HG02840 (cell line): ENCODE measurements around the gene SARNP.
"Not testable (repeated sequence)": the region's sequence is repeated elsewhere in the genome, so short reads cannot be mapped to it uniquely, and the experiment has no call there.

Experiments
- ATAC-seq: cut with Tn5 transposase; IDR thresholded peaks from one replicate; pipeline ENCODE4 v1.9.1; 2021; ENCODE audit warnings: mild to moderate bottlenecking, moderate library complexity, moderate number of reproducible peaks; ENCODE audit not compliant: unreplicated experiment, low FRiP score

Gene SARNP

GRCh38 chr12:55809274-55809673, 8.2 kb downstream of the SARNP start:
- ATAC-seq: no peak

DNA sequence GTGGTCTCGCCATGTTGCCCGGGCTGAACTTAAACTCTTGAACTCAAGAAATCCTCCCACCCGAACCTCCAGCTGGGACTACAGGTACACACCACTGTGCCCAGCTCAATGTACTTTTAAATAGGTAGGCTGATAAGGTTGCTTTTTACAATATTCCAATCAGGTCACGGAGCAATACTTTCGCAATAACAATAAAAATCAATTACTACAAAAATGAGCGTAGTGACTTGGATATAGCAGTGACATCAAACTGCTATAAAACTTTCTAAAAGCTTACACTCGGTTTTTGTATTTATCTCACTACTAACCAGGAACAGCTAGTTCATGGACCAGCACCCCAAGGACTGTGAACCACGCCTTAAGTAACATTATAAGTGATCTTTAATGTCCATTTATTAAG, 10.5 kb downstream of the SARNP start:
- ATAC-seq: no peak

- no peak for ATAC-seq
Observed at GRCh38 chr12:55797550-55797949, 20.0 kb downstream of the SARNP start.

GRCh38 chr12:55797068-55797467, 20.5 kb downstream of the SARNP start:
- no peak for ATAC-seq

DNA sequence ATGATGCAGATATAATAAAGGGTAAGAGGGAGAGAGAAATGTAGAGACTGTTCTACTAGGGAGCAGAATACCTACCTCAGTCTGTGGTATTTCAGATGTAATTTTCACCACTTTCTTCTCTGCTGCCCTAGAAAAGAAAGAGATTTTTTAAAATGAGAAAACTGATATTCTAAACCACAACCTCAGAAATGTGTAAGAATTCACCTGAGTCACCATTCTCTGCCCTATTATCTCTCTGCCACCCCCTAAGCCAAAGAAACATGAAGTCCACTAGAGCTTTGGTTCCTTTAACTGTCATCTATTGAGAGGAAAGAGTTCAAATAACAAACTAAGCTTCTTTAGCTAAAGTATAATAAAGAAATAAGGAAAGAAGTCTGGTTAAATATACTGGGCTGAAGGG, 21.6 kb downstream of the SARNP start:
- ATAC-seq: no peak

- no peak for ATAC-seq
Observed at GRCh38 chr12:55789893-55790292, 27.6 kb downstream of the SARNP start.

DNA sequence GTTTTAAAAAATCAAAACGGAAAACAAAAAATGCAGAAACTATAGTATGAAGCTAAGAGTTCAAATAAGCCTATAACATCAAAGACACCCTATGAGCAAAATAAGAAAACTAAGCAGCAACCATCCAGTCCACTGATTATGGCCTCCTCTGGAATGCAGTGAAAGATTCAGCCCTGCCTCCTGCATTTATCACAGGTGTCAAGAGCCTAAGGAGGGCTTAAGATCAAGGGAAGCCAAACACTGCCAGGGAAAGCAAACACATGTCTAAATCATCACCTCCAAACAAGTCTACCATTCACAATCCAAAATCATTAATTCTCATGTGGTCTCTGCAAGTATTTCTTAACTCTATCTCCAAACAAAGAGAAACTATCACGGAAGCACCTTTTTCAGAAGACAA, 28.4 kb downstream of the SARNP start:
- no peak for ATAC-seq

- ATAC-seq: no peak
Observed at GRCh38 chr12:55788546-55788945, 29.0 kb downstream of the SARNP start.

GRCh38 chr12:55780685-55781084, 36.8 kb downstream of the SARNP start:
- no peak for ATAC-seq

DNA sequence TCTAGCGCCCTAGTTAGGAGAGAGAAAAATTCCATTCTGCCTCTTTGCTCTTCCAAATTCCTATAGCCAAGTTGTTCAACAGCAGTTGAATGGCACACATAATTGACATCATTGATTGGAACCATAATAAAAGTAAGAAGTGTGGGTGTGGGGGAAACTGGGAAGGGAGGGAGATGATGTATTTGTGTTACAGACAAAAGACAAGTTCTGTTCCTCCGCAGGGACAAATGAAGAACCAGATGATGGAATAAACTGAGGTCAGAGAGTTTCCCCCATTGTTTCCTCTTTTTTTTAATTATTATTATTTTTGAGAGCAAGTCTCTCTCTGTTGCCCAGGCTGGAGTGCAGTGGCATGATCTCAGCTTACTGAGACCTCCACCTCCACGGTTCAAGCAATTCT, 39.7 kb downstream of the SARNP start:
- ATAC-seq: no peak

DNA sequence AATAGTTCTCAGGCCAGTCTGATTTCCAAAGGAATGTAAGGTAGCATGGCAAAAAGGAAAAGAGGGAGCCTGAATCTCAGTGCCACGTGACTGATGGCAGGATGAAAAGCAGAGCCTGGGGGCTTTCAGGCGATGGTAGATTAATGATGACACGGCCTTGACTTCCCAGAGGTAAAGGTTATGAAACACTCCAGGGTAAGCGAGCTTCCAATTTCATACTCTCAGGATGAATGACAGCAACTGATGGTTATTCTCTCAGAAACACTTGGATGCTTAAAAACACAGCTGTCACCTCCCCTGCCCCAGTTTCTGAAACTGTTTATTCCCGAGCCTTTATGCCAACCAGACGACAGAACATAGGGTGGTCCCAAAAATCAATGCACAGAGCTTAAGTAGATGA, 45.8 kb downstream of the SARNP start:
- no peak for ATAC-seq

- ATAC-seq: no peak
Observed at GRCh38 chr12:55767156-55767555, 50.4 kb downstream of the SARNP start.

DNA sequence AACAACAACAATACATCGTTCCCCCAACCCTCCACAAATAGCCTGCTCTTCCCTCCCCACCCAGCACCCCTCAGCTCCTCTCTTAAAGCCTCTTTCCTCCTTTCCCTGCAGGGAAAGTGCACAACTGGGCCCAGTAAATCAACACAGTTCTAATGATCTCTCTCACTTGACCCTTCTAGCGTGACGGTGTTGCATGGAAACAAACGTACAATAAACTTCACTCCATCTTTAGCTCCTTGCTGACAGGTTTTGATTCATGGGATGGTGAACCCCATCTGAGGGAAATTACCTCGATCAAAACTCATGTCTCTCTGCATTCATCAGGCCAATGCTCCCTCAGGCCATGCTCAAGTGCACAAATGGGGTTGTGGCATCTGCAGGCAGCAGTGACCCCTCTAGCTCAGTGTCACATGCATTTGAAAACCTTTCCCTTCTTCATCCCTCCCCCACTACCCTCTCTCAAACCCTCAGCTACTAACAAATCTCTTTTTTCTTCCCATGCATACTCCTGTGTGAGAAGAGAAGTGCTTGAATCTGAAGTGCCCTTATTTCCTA, 51.7 kb downstream of the SARNP start:
- ATAC-seq: no peak

DNA sequence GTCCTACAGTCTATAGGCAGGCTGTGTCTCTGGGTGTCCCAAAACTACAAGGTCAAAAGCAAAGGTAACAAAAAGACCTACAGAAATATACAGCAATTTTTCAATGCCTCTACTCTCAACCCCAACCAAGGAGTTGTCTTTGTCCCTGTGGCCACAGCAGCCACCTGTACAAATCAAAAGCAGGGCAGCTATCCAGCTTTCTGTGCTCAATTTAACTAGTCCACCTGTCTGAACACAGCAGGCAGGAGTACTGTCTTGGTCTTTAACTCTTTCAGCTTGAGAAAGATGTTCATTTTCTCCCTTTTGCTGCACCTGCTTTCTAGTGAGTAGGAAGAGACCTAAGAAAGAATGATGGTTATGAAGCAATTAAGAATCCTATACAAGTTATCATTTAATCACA, 54.9 kb downstream of the SARNP start:
- no peak for ATAC-seq

GRCh38 chr12:55760663-55761062, 56.9 kb downstream of the SARNP start:
- ATAC-seq: no peak

- ATAC-seq: not testable (repeated sequence)
Observed at GRCh38 chr12:55758575-55758974, 58.9 kb downstream of the SARNP start.

DNA sequence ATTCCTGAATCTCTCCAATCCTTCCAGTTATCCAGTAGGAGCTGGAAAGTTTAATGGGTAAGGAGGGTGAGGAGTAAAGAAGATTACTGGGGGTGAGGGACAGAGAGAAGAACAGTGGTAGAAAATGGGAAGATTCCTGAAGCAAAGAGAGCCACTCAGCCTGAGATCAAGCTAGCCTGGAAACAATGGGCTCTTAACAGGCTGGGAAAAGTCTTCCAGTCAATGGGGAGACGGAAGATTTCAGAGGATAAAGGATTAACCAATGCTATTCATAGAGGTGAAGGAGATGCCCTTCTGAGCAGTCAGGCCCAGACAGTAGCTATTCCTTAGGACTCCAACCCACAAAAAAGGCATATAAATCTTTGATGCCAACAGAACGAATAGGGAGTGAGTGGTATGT, 59.8 kb downstream of the SARNP start:
- no peak for ATAC-seq

DNA sequence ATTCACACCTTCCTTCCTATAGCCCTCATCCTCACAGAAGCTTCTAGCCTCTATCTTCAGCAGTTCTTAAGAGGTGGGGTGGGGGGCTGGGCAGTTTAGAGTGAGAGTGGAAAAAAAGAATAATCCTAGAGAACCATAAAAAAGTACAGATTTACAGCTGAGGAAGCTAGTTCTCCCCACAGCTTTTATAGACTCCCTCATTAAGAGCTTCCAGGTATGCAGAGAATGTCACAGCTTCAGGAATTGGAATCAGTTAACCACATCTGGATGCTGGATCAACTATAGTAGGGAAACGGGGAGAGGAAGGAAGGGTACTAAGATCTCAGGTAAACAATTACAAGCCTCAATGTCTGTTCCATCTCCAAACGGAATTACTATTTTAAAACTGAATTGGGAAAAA, 62.3 kb downstream of the SARNP start:
- ATAC-seq: no peak

DNA sequence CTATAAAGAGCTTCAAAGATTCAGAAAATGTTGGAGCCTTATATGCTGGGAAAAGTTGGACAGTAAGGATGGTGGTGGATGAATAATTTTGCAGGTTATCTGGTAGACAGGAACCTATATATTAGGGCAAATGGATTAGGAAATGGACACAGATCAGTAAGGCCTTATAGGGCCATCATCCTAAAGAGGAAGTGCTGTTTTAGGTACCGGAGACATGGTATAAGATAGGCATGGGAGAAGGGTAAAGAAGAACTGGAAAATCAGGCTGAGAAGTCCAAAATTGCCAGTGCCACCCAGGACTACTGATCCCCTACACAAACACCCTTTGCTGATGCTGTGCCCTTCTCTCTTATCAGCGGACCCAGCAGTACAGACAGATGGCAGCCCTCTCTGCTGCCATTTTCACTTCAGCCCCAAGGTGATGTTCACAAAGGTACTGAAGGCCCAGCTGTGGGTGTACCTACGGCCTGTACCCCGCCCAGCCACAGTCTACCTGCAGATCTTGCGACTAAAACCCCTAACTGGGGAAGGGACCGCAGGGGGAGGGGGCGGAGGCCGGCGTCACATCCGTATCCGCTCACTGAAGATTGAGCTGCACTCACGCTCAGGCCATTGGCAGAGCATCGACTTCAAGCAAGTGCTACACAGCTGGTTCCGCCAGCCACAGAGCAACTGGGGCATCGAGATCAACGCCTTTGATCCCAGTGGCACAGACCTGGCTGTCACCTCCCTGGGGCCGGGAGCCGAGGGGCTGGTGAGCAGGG, 69.1 kb downstream of the SARNP start:
- no peak for ATAC-seq

DNA sequence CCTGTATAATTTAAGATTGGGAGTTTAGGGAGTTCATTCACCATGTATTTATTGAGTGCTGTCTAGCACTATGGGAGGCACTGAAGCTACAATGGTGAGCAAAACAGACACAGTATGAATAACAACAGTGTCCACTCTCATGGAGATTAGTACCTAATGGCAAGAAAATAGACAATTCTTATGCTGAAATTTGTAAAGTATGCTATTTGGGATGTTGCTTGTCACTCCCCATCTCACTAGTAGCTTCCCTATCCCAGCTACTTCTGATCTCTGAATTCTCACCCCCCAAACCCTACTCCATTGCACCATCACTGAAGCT, 70.7 kb downstream of the SARNP start:
- ATAC-seq: no peak

DNA sequence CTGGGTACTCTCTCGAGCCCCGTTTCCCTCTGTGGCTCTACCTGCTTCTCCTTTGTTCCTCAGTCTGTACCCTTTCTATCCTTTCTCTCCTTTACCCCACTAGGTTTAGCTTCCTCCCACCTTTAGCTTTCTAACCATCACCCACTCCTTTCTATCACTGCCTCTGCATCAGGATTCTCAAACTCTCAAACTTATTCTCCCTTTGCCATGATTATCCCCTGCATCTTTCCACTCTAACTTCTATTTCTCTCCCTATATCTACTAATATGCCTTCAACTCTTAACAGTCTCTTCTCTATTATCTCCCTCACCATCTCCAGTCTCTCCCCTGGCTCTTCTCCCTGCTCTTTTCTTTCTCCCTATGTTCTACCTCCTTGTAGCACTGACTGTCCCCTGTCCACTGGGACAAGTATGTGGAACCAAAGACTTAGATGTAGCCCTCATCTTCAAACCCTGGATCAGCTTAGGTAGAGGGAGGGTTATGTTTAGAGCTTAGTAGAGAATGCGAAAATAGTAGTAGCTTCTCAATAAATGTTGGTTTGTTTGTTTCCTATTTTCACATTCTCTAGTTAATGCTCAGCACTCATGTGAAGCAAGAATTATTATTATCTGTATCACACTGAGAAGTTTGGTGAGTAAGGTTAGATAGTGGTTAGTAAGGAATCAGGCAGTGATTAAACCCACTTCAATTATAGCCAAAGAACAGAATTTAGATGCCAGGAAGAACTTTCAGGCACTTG, 71.2 kb downstream of the SARNP start:
- no peak for ATAC-seq
